Measurements from ENCODE around the gene RCAN3. TPM values are rescaled to one million over a fixed set of nuclear protein-coding genes. Genes with fewer than 3 reads are reported as not detected.

RCAN3 gene
- total RNA-seq, 2 donors from 2014 or later: 12.6 to 15.1 TPM

- intact Hi-C loops (cut with DNase I): no loop called here
- no peaks in the 10 kb centered on the region for H3K36me3 ChIP-seq
- no peaks in the 10 kb centered on the region for H3K27me3 ChIP-seq
- H3K9ac ChIP-seq (ENCODE audit: low read depth in 2 of 2, low read length in 2 of 2): no peak overlapping the region
- TF ChIP-seq CTCF (IDR thresholded peaks at IDR 0.05): no peak
- no peak for DNase-seq
- H3K9me3 ChIP-seq: no peaks in the 10 kb centered on the region
- H3K4me3 ChIP-seq: no peak overlapping the region
- H3K4me1 ChIP-seq: no peaks in the 10 kb centered on the region
- H3K27ac ChIP-seq: no peak overlapping the region
These were observed 33.8 kb upstream of the RCAN3 start for GRCh38 chr1:24468685-24469316.

- Histone ChIP-seq H3K9me3 (no peaks in the 10 kb centered on the region), H3K4me1 (no peaks in the 10 kb centered on the region), H3K36me3 (no peaks in the 10 kb centered on the region), H3K4me3 (no peak overlapping the region), H3K27ac (no peak overlapping the region), H3K27me3 (no peaks in the 10 kb centered on the region), H3K9ac (ENCODE audit: low read depth in 2 of 2, low read length in 2 of 2) (no peak overlapping the region)
- intact Hi-C loops (cut with DNase I): no loop called here
- no peak for DNase-seq
- no peak for TF ChIP-seq CTCF (IDR thresholded peaks at IDR 0.05)
These were observed 32.0 kb upstream of the RCAN3 start for GRCh38 chr1:24470592-24470991.

GRCh38 chr1:24472527-24473251 lies 29.9 kb upstream of the RCAN3 start:
- no peak for TF ChIP-seq CTCF (IDR thresholded peaks at IDR 0.05)
- no peak overlapping the region for H3K9ac ChIP-seq (ENCODE audit: low read depth in 2 of 2, low read length in 2 of 2)
- H3K36me3 ChIP-seq: no peaks in the 10 kb centered on the region
- H3K27ac ChIP-seq: no peak overlapping the region
- DNase-seq: no peak
- no peaks in the 10 kb centered on the region for H3K9me3 ChIP-seq
- no peak overlapping the region for H3K4me3 ChIP-seq
- H3K27me3 ChIP-seq: no peaks in the 10 kb centered on the region
- no peaks in the 10 kb centered on the region for H3K4me1 ChIP-seq
- intact Hi-C loops (cut with DNase I): no loop called here

GRCh38 chr1:24474193-24474592 lies 28.4 kb upstream of the RCAN3 start:
- Histone ChIP-seq H3K4me3 (no peak overlapping the region), H3K36me3 (no peaks in the 10 kb centered on the region), H3K4me1 (no peaks in the 10 kb centered on the region), H3K9me3 (no peaks in the 10 kb centered on the region), H3K9ac (ENCODE audit: low read depth in 2 of 2, low read length in 2 of 2) (no peak overlapping the region), H3K27me3 (no peaks in the 10 kb centered on the region), H3K27ac (no peak overlapping the region)
- intact Hi-C loops (cut with DNase I): no loop called here
- no peak for TF ChIP-seq CTCF (IDR thresholded peaks at IDR 0.05)
- no peak for DNase-seq

- Histone ChIP-seq H3K27ac (no peak overlapping the region), H3K4me3 (no peak overlapping the region), H3K9ac (ENCODE audit: low read depth in 2 of 2, low read length in 2 of 2) (no peak overlapping the region), H3K9me3 (no peaks in the 10 kb centered on the region), H3K27me3 (no peaks in the 10 kb centered on the region), H3K4me1 (no peaks in the 10 kb centered on the region), H3K36me3 (no peaks in the 10 kb centered on the region)
- DNase-seq: no peak
- intact Hi-C loops (cut with DNase I): no loop called here
- TF ChIP-seq CTCF (IDR thresholded peaks at IDR 0.05): no peak
These were observed 26.9 kb upstream of the RCAN3 start for GRCh38 chr1:24475700-24476099.

Data from colonic mucosa (tissue), 4 donors.